K562 (cell line): ENCODE data around the gene NFKBIB. TPM values are rescaled to one million over a fixed set of nuclear protein-coding genes. Genes with fewer than 3 reads are reported as not detected.

ENCODE experiments used
- ATAC-seq: fragments of 200-7000 bp; cut with Tn5 transposase; 3 replicates; pipeline ENCODE4 v1.9.1; 2020; ENCODE audit warnings: moderate library complexity
- BruUV-seq: library from RNA; stranded (reverse); fragments of 400-500 nt; replicated peaks from 2 replicates; lab custom pipeline; 2021; lab: Mats Ljungman, UMichigan
- CTCF ChIA-PET: fragments of 300-600 bp; formaldehyde crosslinking; extraction: SDS; loops from one replicate; lab custom pipeline; 2021; ENCODE audit warnings: low intra/inter-chr PET ratio; lab: Yijun Ruan, JAX
- POLR2A ChIA-PET: fragments of 300-600, 350-650 bp; sonication (Branson Sonifier 250); formaldehyde crosslinking; extraction: SDS; loops from one replicate; lab custom pipeline; 2021; ENCODE audit warnings: antibody characterized with exemption, inconsistent platforms; lab: Yijun Ruan, JAX
- DNase-seq, 4 experiments: peaks; one replicate each; pipeline versions ENCODE4 v3.0.0 to v3.0.0-alpha.2; 2011 to 2018; ENCODE audit warnings: low spot score in 3 of 4, mixed read lengths in 3 of 4; ENCODE audit errors: extremely low read depth in 1 of 4
- FAIRE-seq: peaks from 2 replicates; lab custom pipeline; 2011; peaks lifted over from hg19 to GRCh38; lab: Jason Lieb, UNC
- H2AFZ ChIP-seq: 2 replicates; pipeline ENCODE4 v1.6.0; 2011; ENCODE audit warnings: low read depth, low read length, control low read depth, inconsistent platforms
- H3K27ac ChIP-seq: fragments of 200-600 bp; 3 replicates; pipeline ENCODE4 v1.8.0; 2011; ENCODE audit warnings: low read depth, mild to moderate bottlenecking, control low read depth, inconsistent platforms, low read length, moderate library complexity, mixed read lengths; ENCODE audit errors: extremely low read depth
- H3K27me3 ChIP-seq, 2 experiments: fragments of 300-600 bp in 1 of 2; 2 replicates in 1 of 2; 3 replicates in 1 of 2; pipeline versions ENCODE4 v1.6.0 to v1.8.0; 2011; ENCODE audit warnings: inconsistent platforms in 2 of 2, low read length in 2 of 2, mild to moderate bottlenecking in 1 of 2, mixed read lengths in 1 of 2, moderate library complexity in 1 of 2; ENCODE audit not compliant: control insufficient read depth in 2 of 2, insufficient read depth in 2 of 2
- H3K36me3 ChIP-seq: fragments of 300-600 bp; 3 replicates; pipeline ENCODE4 v1.8.0; 2011; ENCODE audit warnings: mild to moderate bottlenecking, low read length, inconsistent platforms; ENCODE audit not compliant: control insufficient read depth, insufficient read depth
- H3K4me1 ChIP-seq, 2 experiments: fragments of 200-600 bp in 1 of 2; replicated peaks in 1 of 2; 2 replicates in 1 of 2; 3 replicates in 1 of 2; pipeline versions ENCODE4 v1.5.1 to v1.8.0; 2011; ENCODE audit warnings: inconsistent platforms in 2 of 2, low read length in 2 of 2, mild to moderate bottlenecking in 1 of 2, mixed read lengths in 1 of 2, moderate library complexity in 1 of 2; ENCODE audit not compliant: control insufficient read depth in 2 of 2, insufficient read depth in 2 of 2
- H3K4me2 ChIP-seq: 2 replicates; pipeline ENCODE4 v1.6.1; 2011; ENCODE audit warnings: low read length, control low read depth, inconsistent platforms, mixed read lengths; ENCODE audit not compliant: insufficient read depth
- H3K4me3 ChIP-seq: fragments of 200-600 bp; sonication (generic), shearing (Covaris generic); 2 replicates; pipeline ENCODE4 v1.5.1; 2016; ENCODE audit warnings: control low read depth, inconsistent platforms
- H3K79me2 ChIP-seq: fragments of 200-600 bp; 3 replicates; pipeline ENCODE4 v1.8.0; 2011; ENCODE audit warnings: low read length, inconsistent platforms; ENCODE audit not compliant: control insufficient read depth, insufficient read depth
- H3K9ac ChIP-seq, 2 experiments: 2 replicates each; pipeline versions ENCODE4 v1.6.0 to v1.6.1; 2011; ENCODE audit warnings: low read depth in 2 of 2, low read length in 2 of 2, control low read depth in 1 of 2, inconsistent platforms in 1 of 2, mild to moderate bottlenecking in 1 of 2, mixed read lengths in 1 of 2; ENCODE audit not compliant: insufficient read depth in 1 of 2
- H3K9me1 ChIP-seq: one replicate; pipeline ENCODE4 v1.6.0; 2011; ENCODE audit warnings: inconsistent platforms, mild to moderate bottlenecking, low read length, moderate library complexity; ENCODE audit not compliant: control insufficient read depth, insufficient read depth
- H3K9me3 ChIP-seq: replicated peaks from 2 replicates; pipeline ENCODE4 v1.5.1; 2011; ENCODE audit warnings: low read depth, low read length, inconsistent platforms; ENCODE audit not compliant: control insufficient read depth, insufficient read depth
- H4K20me1 ChIP-seq: replicated peaks from 2 replicates; pipeline ENCODE4 v1.6.1; 2011; ENCODE audit warnings: low read length, inconsistent platforms, mixed read lengths; ENCODE audit not compliant: control insufficient read depth, insufficient read depth
- CBX2 ChIP-seq: fragments of 200-600 bp; sonication (generic); IDR thresholded peaks from one replicate; pipeline ENCODE4 v1.6.1; 2012; ENCODE audit warnings: mild to moderate bottlenecking, low read length, inconsistent platforms; ENCODE audit not compliant: insufficient read depth, poor library complexity, severe bottlenecking
- HDAC8 ChIP-seq: fragments of 450-650 bp; IDR thresholded peaks from 2 replicates; pipeline ENCODE4 v1.6.1; 2016; ENCODE audit warnings: mild to moderate bottlenecking, missing genetic modification characterization, moderate library complexity, missing compliant biosample characterization
- HEY1 ChIP-seq: fragments of 250-450 bp; sonication (Bioruptor Pico); IDR thresholded peaks from 2 replicates; pipeline ENCODE4 v1.5.0; 2020; ENCODE audit warnings: mild to moderate bottlenecking, moderate library complexity, borderline replicate concordance
- NR2C2 ChIP-seq, 2 experiments: fragments of 200-800 bp in 1 of 2; sonication (Bioruptor generic) in 1 of 2; sonication (generic) in 1 of 2; formaldehyde crosslinking in 1 of 2; IDR thresholded peaks; 2 replicates each; pipeline versions ENCODE4 v1.6.1 to v1.8.0; 2016 to 2022; ENCODE audit warnings: mild to moderate bottlenecking in 1 of 2, missing compliant biosample characterization in 1 of 2, missing genetic modification characterization in 1 of 2, missing genetic modification reagents in 1 of 2
- RBM22 ChIP-seq: fragments of 200-400 bp; formaldehyde crosslinking; IDR thresholded peaks from 2 replicates; pipeline ENCODE4 v1.6.1; 2018; ENCODE audit warnings: low read length, low read depth; ENCODE audit not compliant: poor library complexity, severe bottlenecking
- SLC30A9 ChIP-seq: fragments of 250-450 bp; sonication (Bioruptor Pico); IDR thresholded peaks from 2 replicates; pipeline ENCODE4 v1.8.0; 2022; ENCODE audit warnings: mild to moderate bottlenecking, moderate library complexity
- SMARCC2 ChIP-seq: fragments of 450-650 bp; IDR thresholded peaks from 2 replicates; pipeline ENCODE4 v1.6.1; 2017; ENCODE audit warnings: antibody characterized with exemption, moderate library complexity, mild to moderate bottlenecking, low read depth
- STAT5A ChIP-seq: IDR thresholded peaks from 2 replicates; pipeline ENCODE4 v1.6.1; 2012; ENCODE audit warnings: low read length, inconsistent platforms, borderline replicate concordance
- THRAP3 ChIP-seq: fragments of 450-650 bp; IDR thresholded peaks from 2 replicates; pipeline ENCODE4 v1.6.1; 2016; ENCODE audit warnings: mild to moderate bottlenecking, inconsistent platforms, borderline replicate concordance
- WGBS: fragments of 100-300 bp; shearing (Covaris generic); methylation state at CpG from one replicate; pipeline ENCODE4 v1.1.6; 2016; ENCODE audit warnings: low coverage, mixed read lengths; ENCODE audit not compliant: insufficient coverage; ENCODE audit errors: missing lambda C conversion rate; 5-methylcytosine and 5-hydroxymethylcytosine counted together
- in situ Hi-C: fragments of 300-500 bp; cut with MboI; formaldehyde crosslinking; loops from 4 replicates; pipeline ENCODE4 v1.15.0; 2018; ENCODE audit warnings: inconsistent platforms, mixed read lengths
- intact Hi-C: fragments of 100-400 bp; cut with micrococcal nuclease; formaldehyde crosslinking; loops from 2 replicates; pipeline ENCODE4 v1.14.2; 2022
- polyA plus RNA-seq, 8 experiments: library from polyadenylated mRNA; depleted of rRNA in 4 of 8; stranded (reverse) in 5 of 8; unstranded in 3 of 8; fragments of >200 nt; fragmentation: Nextera tagmentation in 2 of 8; fragmentation: Illumina TruSeq in 1 of 8; extraction: Ambion mirVana in 2 of 8; extraction: Trizol in 1 of 8; gene quantifications; 2 replicates each; pipeline versions ENCODE4 v1.2.1 to v1.2.3, GENCODE V29; 2011 to 2014; ENCODE audit warnings: inconsistent platforms in 1 of 8, missing spikeins in 1 of 8
- total RNA-seq, 7 experiments: library from RNA; depleted of rRNA in 6 of 7; stranded (reverse); fragments of >200 nt in 6 of 7; fragmentation: Illumina TruSeq in 2 of 7; extraction: Trizol in 2 of 7; gene quantifications; 2 replicates each; pipeline versions ENCODE4 v1.2.1 to v1.2.3, GENCODE V29; 2011 to 2021; ENCODE audit warnings: low replicate concordance in 1 of 7

NFKBIB gene
- total and polyA plus RNA-seq, 9 of the 15 experiments (the other 6 are each of a cell fraction or from before 2014, with no cell fraction given), result 1.5 to 44.9 (median 10.4) TPM

DNA sequence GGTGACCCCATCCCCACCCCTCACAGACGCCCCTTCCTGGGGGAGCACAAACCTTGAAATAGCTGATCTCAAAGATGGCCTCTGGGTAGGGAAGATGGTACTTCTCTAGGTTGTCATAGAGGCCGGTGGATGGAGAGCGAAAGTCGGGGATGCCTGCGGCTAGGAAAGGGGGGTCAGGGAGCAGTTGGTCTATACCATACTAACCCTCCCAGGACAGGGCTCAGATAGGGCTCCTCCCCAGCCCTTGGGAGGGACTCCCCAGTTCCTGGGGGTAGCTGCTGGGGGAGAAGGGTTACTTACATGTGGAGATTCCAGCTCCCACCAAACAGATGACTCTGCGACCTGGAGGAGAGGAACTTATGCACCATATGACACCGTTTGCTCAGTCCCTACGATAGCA is 10.0 kb upstream of the NFKBIB start:
- Histone ChIP-seq H3K27ac (no peak overlapping the region), H3K79me2 (no peaks in the 10 kb centered on the region), H3K9ac (no peak overlapping the region), H3K27me3 (no peaks in the 10 kb centered on the region), H3K36me3 (peaks cover 23% of the 10 kb centered on the region; the same call in 2 of the 3 replicates), H3K4me3 (no peak overlapping the region), H3K9me3 (no peaks in the 10 kb centered on the region), H3K4me1 (peaks cover 7 to 25% of the 10 kb centered on the region in 2 experiments; a peak in 4 of 5 replicates), H3K4me2 (no peak overlapping the region), H3K9me1 (no peaks in the 10 kb centered on the region), H4K20me1 (no peaks in the 10 kb centered on the region), H2AFZ (no peak overlapping the region)
- ChIA-PET POLR2A (interaction anchor here (0.6 to 2.2 kb wide), 2 partner anchors 10 to 972 kb away, joined by 4 to 8 read pairs; partner anchors contain the start of genes NFKBIB and SIRT2), CTCF (no interaction called here)
- in situ Hi-C loops, result no loop called here
- ATAC-seq (no peak), FAIRE-seq (no peak), DNase-seq (no peak)
- BruUV-seq, result no TSS peak
- intact Hi-C loops, result no loop called here
- WGBS, result 82% methylated on average over 8 of the region's 8 CpGs
- TF ChIP-seq HEY1 (CRISPR knock-in tag), result no peak
- TF ChIP-seq NR2C2 (CRISPR knock-in tag; IDR thresholded peaks at IDR 0.05), result no peak
- no peak for TF ChIP-seq NR2C2 (tag; IDR thresholded peaks at IDR 0.05)
- TF ChIP-seq RBM22, result no peak
- TF ChIP-seq SLC30A9 (CRISPR knock-in tag), result no peak
- no peak for TF ChIP-seq HDAC8 (tag)
- TF ChIP-seq THRAP3, result no peak
- no peak for TF ChIP-seq CBX2
- TF ChIP-seq SMARCC2, result no peak
- TF ChIP-seq STAT5A, result no peak
